Pons (tissue), 1 donor: ENCODE measurements around the gene EEPD1.
"Not testable (repeated sequence)": the region's sequence is repeated elsewhere in the genome, so short reads cannot be mapped to it uniquely, and the experiment has no call there.

Experiments
- DNase-seq: peaks from one replicate; pipeline ENCODE4 v3.0.0-alpha.2; 2016; ENCODE audit warnings: low spot score

Gene EEPD1

GRCh38 chr7:36216063-36216684 lies 63.1 kb downstream of the EEPD1 start:
- no peak for DNase-seq

GRCh38 chr7:36217211-36217960 lies 64.3 kb downstream of the EEPD1 start:
- no peak for DNase-seq

GRCh38 chr7:36217961-36218284 lies 64.9 kb downstream of the EEPD1 start:
- no peak for DNase-seq

GRCh38 chr7:36219429-36219828 lies 66.4 kb downstream of the EEPD1 start:
- no peak for DNase-seq

- DNase-seq: no peak
Observed at GRCh38 chr7:36223851-36224250, 70.8 kb downstream of the EEPD1 start.

- DNase-seq: no peak
Observed at GRCh38 chr7:36224934-36225858, 72.1 kb downstream of the EEPD1 start.

GRCh38 chr7:36226151-36226550 lies 73.1 kb downstream of the EEPD1 start:
- no peak for DNase-seq

GRCh38 chr7:36227223-36227622 lies 74.2 kb downstream of the EEPD1 start:
- DNase-seq: no peak

GRCh38 chr7:36228039-36228438 lies 75.0 kb downstream of the EEPD1 start:
- no peak for DNase-seq

GRCh38 chr7:36231406-36231805 lies 78.4 kb downstream of the EEPD1 start:
- no peak for DNase-seq

- DNase-seq: no peak
Observed at GRCh38 chr7:36232555-36232954, 79.5 kb downstream of the EEPD1 start.

GRCh38 chr7:36232971-36233550 lies 80.0 kb downstream of the EEPD1 start:
- no peak for DNase-seq

- DNase-seq: no peak
Observed at GRCh38 chr7:36236073-36236472, 83.0 kb downstream of the EEPD1 start.

- no peak for DNase-seq
Observed at GRCh38 chr7:36238138-36238537, 85.1 kb downstream of the EEPD1 start.

- not testable (repeated sequence) for DNase-seq
Observed at GRCh38 chr7:36243356-36243755, 90.3 kb downstream of the EEPD1 start.

- DNase-seq: not testable (repeated sequence)
Observed at GRCh38 chr7:36244001-36244400, 90.9 kb downstream of the EEPD1 start.

- no peak for DNase-seq
Observed at GRCh38 chr7:36244429-36244828, 91.4 kb downstream of the EEPD1 start.

GRCh38 chr7:36245684-36246299 lies 92.7 kb downstream of the EEPD1 start:
- no peak for DNase-seq

GRCh38 chr7:36249091-36249490 lies 96.0 kb downstream of the EEPD1 start:
- no peak for DNase-seq

GRCh38 chr7:36253699-36254098 lies 100.6 kb downstream of the EEPD1 start:
- no peak for DNase-seq

GRCh38 chr7:36258510-36259259 lies 105.6 kb downstream of the EEPD1 start:
- DNase-seq: peak; percentile 88
